ENCODE data around the gene EXTL1. TPM values are rescaled to one million over a fixed set of nuclear protein-coding genes. Genes with fewer than 3 reads are reported as not detected.

EXTL1 gene
- total and polyA plus RNA-seq, 2 of the 4 experiments (the other 2 are of a cell fraction) = 0.90 to 5.2 TPM

- no peak for TF ChIP-seq USF2 (IDR thresholded peaks at IDR 0.05; ENCODE audit: low read depth, low read length)
- TF ChIP-seq MXI1 (IDR thresholded peaks at IDR 0.05; ENCODE audit: borderline replicate concordance, low read depth, low read length) = no peak
- TF ChIP-seq RFX5 (IDR thresholded peaks at IDR 0.05; ENCODE audit: low read depth, low read length) = no peak
Measured at GRCh38 chr1:26036756-26037281, 15.2 kb downstream of the EXTL1 start (continued).

GRCh38 chr1:26037904-26038303, 16.3 kb downstream of the EXTL1 start:
- WGBS, 2 experiments (ENCODE audit: extremely low coverage in 2 of 2, insufficient read length in 1 of 2) = 63% methylated on average over 2 of the region's 6 CpGs; no CpG with 5 or more reads in 1 of the 2 experiments

More at GRCh38 chr1:26037904-26038303, 16.3 kb downstream of the EXTL1 start:
- no peak for DNase-seq
- H2BK20ac ChIP-seq (ENCODE audit: low read depth, low read length) = no peak overlapping the region
- no peak overlapping the region for H3K9ac ChIP-seq (ENCODE audit: low read depth, low read length)
- no peak overlapping the region for H3K18ac ChIP-seq (ENCODE audit: low read depth, low read length)
- H3K36me3 ChIP-seq (ENCODE audit: control insufficient read depth, insufficient read depth, low read length) = no peaks in the 10 kb centered on the region
- peaks cover 6% of the 10 kb centered on the region for H3K4me1 ChIP-seq (ENCODE audit: control insufficient read depth, insufficient read depth, low read length)
- H4K8ac ChIP-seq (ENCODE audit: low read depth in 2 of 2, low read length in 2 of 2) = no peak overlapping the region
- BruUV-seq (replicated peaks) = no TSS peak
- no peak overlapping the region for H3K56ac ChIP-seq (ENCODE audit: extremely low read depth, insufficient read depth, low read length)
- in situ Hi-C loops (cut with MboI; ENCODE audit: low sequenced_read_pairs) = no loop called here
- H3K4me3 ChIP-seq (ENCODE audit: insufficient read depth, low read depth, low read length) = no peak overlapping the region
- no peak overlapping the region for H2BK5ac ChIP-seq (ENCODE audit: low read depth, low read length, poor library complexity, severe bottlenecking)
- POLR2A ChIA-PET (ENCODE audit: unreplicated experiment) = no interaction called here
- H3K14ac ChIP-seq (replicated peaks; ENCODE audit: low read depth, low read length) = no peak overlapping the region
- H2AK5ac ChIP-seq (ENCODE audit: low read depth, low read length) = no peak overlapping the region
- no peak overlapping the region for H3K4ac ChIP-seq (ENCODE audit: low read depth, low read length)
- no peak for ATAC-seq (ENCODE audit: low read depth)
- H2AFZ ChIP-seq (replicated peaks; ENCODE audit: low read length, poor library complexity) = no peak overlapping the region
- H3K4me2 ChIP-seq (ENCODE audit: low read depth, low read length) = no peak overlapping the region
- 0 out of 2 replicates have a peak, but pooled peaks cover 3% of the 10 kb centered on the region for H3K9me1 ChIP-seq (ENCODE audit: insufficient read depth, low read length)
- H4K5ac ChIP-seq (ENCODE audit: low read depth, low read length) = no peak overlapping the region
- no peak overlapping the region for H2BK15ac ChIP-seq (ENCODE audit: low read depth, low read length)
- H2AK9ac ChIP-seq (replicated peaks; ENCODE audit: low read depth, low read length, poor library complexity) = no peak overlapping the region
- no peak overlapping the region for H4K91ac ChIP-seq (ENCODE audit: insufficient read depth, low read depth, low read length)
- H3K23ac ChIP-seq (ENCODE audit: low read depth, low read length) = no peak overlapping the region
- peaks cover 31% of the 10 kb centered on the region for H3K27me3 ChIP-seq (ENCODE audit: control insufficient read depth, insufficient read depth, low read length)
- H3K9me3 ChIP-seq (ENCODE audit: control insufficient read depth, insufficient read depth, low read length) = no peaks in the 10 kb centered on the region
- H3K27ac ChIP-seq (ENCODE audit: insufficient read depth, low read length) = no peak overlapping the region
- no peak overlapping the region for H2BK120ac ChIP-seq (ENCODE audit: low read depth, low read length)
- TF ChIP-seq MAFK (IDR thresholded peaks at IDR 0.05; ENCODE audit: low read depth, low read length) = no peak
- no peaks in the 10 kb centered on the region for H4K20me1 ChIP-seq (ENCODE audit: insufficient read depth, low read length)
- dilution Hi-C loops (cut with HindIII; ENCODE audit: low sequenced_read_pairs, unreplicated experiment) = no loop called here
- intact Hi-C loops (cut with micrococcal nuclease) = loop anchor here (2.0 to 5.0 kb wide), 3 partner anchors 239 to 353 kb away; no protein-coding TSS in a partner anchor
- CTCF ChIA-PET = no interaction called here
- H3K79me1 ChIP-seq (ENCODE audit: low read depth in 1 of 2, low read length in 2 of 2) = no peaks in the 10 kb centered on the region

All from IMR-90 (cell line).